GM19452 (cell line): Measurements from ENCODE around the gene TOMM20.
A peak's percentile ranks its signal among the peaks of the same experiment; 100 is the strongest.
"Not testable (repeated sequence)": the region's sequence is repeated elsewhere in the genome, so short reads cannot be mapped to it uniquely, and the experiment has no call there.

Experiments used
- ATAC-seq: cut with Tn5 transposase; IDR thresholded peaks from one replicate; pipeline ENCODE4 v1.9.1; 2021; ENCODE audit not compliant: unreplicated experiment

The TOMM20 gene

GRCh38 chr1:235128456-235129328 lies at the start of gene TOMM20:
TOMM20 (minus strand) TSS chr1:235128837; CDS start chr1:235128715, 122 bp downstream.
- ATAC-seq: peak; percentile 95

DNA sequence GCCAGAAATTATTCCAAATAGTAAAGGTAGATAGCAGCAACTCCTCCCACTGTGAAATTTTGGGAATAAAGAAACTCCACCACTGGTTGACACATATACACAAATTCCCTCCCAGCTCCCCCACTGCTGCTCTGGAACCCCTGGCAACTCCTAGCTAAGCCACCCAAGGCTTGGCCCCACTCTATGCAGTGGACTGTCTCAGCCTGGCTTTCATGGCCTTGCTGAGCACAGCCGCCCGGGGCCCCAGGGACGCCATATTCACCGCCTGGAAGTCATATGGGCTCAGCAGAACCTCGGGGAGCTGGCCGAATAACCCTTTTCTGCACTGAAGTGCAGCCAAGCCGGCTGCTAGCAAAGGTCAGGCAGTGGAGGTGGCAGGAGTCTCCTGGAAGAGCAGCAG lies 47.8 kb upstream of the TOMM20 start:
- ATAC-seq: no peak

DNA sequence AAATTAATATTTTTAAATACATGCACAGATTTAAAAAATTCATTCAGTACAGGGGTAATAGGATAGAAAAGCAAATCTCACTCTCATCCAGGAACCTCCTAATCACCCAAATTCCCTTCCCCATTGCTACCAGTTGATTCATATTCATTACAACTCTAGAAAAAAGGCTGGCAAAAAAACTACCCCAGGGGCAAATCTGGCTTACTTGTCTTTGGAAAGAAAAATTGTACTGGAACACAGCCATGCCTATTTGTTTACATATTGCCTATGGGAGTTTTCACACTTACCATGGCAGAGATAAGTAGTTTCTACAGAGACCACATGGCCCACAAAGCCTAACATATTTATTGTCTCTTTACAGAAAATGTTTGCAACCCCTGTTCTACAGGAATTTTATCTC lies 41.3 kb upstream of the TOMM20 start:
- no peak for ATAC-seq

GRCh38 chr1:235168375-235168774 lies 39.7 kb upstream of the TOMM20 start:
- ATAC-seq: no peak

DNA sequence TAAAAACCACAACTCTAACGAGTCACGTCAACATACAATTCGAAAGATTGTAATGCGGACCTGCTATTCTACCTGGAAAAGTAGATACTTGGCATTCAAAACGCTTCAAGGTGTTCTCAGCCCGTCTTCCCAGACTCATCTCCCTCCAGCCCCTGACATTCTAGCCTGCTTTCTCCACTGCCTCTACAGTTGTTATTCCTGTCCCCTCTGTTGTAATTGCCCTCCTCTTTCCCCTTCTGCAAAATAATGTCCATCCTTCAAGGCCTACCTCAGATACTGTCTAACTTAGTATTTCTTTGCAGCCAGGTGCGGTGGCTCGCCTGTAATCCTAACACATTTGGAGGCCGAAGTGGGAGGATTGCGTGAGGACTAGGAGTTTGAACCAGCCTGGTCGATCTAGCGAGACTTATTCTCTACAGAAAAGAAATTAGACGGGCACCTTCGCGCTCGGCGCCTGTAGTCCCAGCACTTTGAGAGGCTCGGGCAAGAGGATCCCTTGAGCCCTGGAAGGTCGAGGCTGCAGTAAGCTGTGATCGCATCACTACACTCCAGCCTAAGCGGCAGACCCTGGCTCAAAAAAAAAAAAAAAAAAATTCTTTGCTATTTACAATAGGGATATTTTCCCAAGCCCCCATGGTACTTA lies 33.2 kb upstream of the TOMM20 start:
- ATAC-seq: no peak

DNA sequence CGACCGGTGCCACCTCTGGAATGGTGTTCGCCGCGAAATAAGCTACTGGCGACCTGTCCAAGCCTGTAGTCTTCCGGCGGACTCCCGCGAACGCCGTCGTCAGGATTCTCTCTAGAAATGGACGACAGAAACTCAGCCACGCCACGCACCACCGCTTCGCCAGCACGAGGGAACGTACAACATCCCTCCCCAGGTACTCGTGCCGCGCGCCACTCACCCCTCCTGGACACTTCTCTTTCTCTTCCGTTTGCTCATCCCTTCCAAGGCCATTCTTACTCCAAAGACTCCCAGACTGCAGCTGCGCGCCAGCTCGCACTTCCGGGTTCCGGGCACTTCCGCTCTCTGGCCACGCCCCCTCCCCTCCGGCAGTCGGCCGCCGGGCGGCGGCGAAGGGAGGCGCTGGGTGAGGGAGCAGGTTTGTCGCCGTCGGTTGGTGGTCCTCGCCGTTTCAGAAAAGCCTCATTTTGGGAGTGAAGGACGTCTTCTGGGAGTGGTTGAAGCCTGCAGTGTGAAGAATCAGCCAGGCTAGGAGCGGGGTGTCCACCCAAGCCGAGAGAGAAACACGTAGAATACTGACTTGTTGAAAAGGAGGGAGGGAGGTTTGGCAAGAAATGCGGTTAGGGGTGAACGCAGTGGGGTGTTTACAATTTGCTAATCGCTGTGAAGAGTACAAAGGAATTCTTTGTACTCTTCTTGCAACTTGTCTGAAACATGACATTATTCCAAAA lies 32.5 kb upstream of the TOMM20 start, which contains the start of gene RBM34:
Gene RBM34, minus strand, starts transcription at position 294 of the 728 bp plus-strand sequence. Its CDS starts 24 bp downstream, at position 270.
- ATAC-seq: peak; percentile 90

GRCh38 chr1:235160383-235160956 lies 31.8 kb upstream of the TOMM20 start:
- peak; percentile 36 for ATAC-seq

DNA sequence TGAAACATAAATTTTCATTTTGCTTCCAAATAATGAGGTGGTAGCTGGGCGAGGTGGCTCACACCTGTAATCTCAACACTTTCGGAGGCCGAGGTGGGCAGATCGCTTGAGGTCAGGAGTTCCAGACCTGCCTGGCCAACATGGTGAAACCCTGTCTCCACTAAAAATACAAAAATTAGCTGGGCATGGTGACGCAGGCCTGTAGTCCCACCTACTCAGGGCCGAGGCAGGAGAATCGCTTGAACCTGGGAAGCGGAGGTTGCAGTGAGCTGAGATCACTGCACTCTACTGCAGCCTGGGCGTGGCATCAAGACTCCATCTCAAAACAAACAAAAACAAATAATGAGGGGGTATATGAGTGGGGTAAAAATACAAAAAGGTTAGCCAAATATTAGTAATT lies 31.3 kb upstream of the TOMM20 start:
- ATAC-seq: not testable (repeated sequence)

GRCh38 chr1:235159284-235159683 lies 30.6 kb upstream of the TOMM20 start:
- ATAC-seq: not testable (repeated sequence)

GRCh38 chr1:235158680-235159079 lies 30.0 kb upstream of the TOMM20 start:
- no peak for ATAC-seq

GRCh38 chr1:235157150-235157549 lies 28.5 kb upstream of the TOMM20 start:
- ATAC-seq: no peak

DNA sequence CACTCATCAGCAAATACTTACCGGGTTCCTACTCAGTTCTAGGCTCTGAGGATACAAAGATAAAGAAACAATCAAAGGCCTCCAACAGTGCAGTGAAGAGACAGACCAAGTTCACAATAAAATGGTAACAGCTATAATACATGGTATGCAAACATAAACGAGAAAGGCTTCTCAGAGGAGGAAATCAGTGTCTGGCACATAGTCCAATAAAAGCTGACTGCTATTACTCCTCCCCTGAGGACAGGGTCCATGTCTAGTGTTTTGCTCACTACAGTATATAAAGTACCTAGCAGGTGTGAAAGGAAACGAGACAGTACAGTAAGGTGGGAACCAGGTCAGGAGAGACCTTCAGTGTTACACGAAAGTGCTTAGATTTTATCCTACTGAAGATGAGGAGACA lies 28.1 kb upstream of the TOMM20 start:
- ATAC-seq: no peak

DNA sequence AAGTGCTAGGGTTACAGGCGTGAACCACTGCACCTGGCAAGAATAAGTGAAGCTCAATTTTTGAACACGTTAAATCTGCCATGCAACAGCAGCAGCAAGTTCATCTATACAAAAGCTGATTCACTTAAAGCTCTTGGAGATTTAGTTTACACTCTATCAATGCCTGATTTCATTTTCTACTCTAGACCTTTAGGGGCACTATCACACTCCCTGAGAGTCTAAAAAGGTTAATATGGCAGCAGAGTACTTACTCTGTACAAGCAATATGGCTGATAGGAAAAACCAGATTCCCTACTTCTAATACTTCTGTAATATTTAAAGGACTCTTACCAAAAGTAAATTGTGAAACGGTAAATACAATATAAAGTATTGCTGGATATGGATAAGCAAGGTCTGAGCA lies 27.6 kb upstream of the TOMM20 start:
- ATAC-seq: no peak

- no peak for ATAC-seq
Measured at GRCh38 chr1:235152235-235152634, 23.6 kb upstream of the TOMM20 start.

- no peak for ATAC-seq
Measured at GRCh38 chr1:235151033-235151432, 22.4 kb upstream of the TOMM20 start.

- ATAC-seq: no peak
Measured at GRCh38 chr1:235149824-235150223, 21.2 kb upstream of the TOMM20 start.

GRCh38 chr1:235147269-235147668 lies 18.6 kb upstream of the TOMM20 start:
- ATAC-seq: no peak

DNA sequence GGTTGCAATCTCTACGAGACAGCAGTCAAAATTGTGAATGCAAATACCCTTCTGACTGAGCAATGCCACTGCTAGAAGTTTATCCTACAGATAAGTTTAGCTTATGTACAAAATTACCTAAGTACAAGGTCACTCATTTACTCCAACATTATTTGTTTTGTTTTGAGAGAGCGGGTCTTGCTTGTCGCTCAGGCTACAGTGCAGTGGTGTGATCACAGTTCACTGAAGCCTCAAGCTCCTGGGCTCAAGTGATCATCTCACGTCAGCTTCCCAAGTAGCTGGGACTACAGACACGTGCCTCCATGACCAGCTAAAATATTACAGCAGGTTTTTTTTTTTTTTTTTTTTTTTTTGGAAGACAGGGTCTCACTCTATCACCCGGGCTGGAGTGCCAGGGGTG lies 17.0 kb upstream of the TOMM20 start:
- no peak for ATAC-seq

GRCh38 chr1:235142991-235143390 lies 14.4 kb upstream of the TOMM20 start:
- no peak for ATAC-seq

DNA sequence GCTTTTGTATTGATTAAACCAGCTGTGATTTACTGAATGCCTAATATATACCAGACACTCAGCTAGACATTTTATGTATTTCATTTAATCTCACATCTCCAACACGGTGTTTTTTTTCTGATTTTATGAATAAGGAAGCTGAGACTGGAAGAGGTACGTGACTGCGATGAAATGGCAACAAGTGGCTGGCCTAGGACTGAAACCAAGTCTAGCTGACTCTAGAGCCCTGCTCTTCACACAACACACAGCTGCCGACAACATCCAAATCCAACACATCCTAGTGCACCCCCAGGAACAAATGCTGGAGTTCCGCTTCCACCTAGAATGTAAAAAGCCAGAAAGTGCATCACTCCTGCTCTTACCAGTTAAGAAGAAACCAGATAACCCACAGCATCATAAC lies 10.7 kb upstream of the TOMM20 start:
- ATAC-seq: no peak

GRCh38 chr1:235138821-235139220 lies 10.2 kb upstream of the TOMM20 start:
- no peak for ATAC-seq
